Measurements from ENCODE around the gene CLTA. TPM values are rescaled to one million over a fixed set of nuclear protein-coding genes. Genes with fewer than 3 reads are reported as not detected.
A peak's percentile ranks its signal among the peaks of the same experiment; 100 is the strongest.

The CLTA gene
- total and polyA plus RNA-seq, 2 of the 8 experiments (the other 6 are each of a cell fraction or from before 2014, with no cell fraction given), result 137 to 236 TPM

- no peak overlapping the region for H3K27ac ChIP-seq (ENCODE audit: low read depth, low read length)
- no peaks in the 10 kb centered on the region for H3K9me3 ChIP-seq (ENCODE audit: insufficient read depth in 2 of 2, low read depth in 1 of 2, low read length in 1 of 2)
- no peak overlapping the region for H2BK20ac ChIP-seq (ENCODE audit: low read length)
- H3K79me2 ChIP-seq (ENCODE audit: control insufficient read depth in 1 of 2, insufficient read depth in 2 of 2, low read length in 2 of 2), result peaks cover 13 to 16% of the 10 kb centered on the region in 2 experiments
- peaks cover 7% of the 10 kb centered on the region; the same call in 1 of the 2 replicates for H3K79me1 ChIP-seq (ENCODE audit: low read depth, low read length)
- DNase-seq (ENCODE audit: low read depth in 1 of 2, low spot score in 2 of 2), result no peak
- H3K18ac ChIP-seq (ENCODE audit: extremely low read depth, low read length), result no peak overlapping the region
- H3K4me3 ChIP-seq (ENCODE audit: extremely low read depth in 1 of 4, insufficient read depth in 2 of 4, low read depth in 3 of 4, low read length in 4 of 4), result no peak overlapping the region
- no peak overlapping the region for H4K91ac ChIP-seq (replicated peaks; ENCODE audit: insufficient read length, low read length)
- peaks cover 4% of the 10 kb centered on the region for H3K23me2 ChIP-seq (ENCODE audit: low read depth, low read length)
- H3K4ac ChIP-seq (replicated peaks; ENCODE audit: insufficient read length, low read depth, low read length), result no peak overlapping the region
- H2AFZ ChIP-seq (ENCODE audit: low read length), result no peak overlapping the region; the same call in 1 of the 2 replicates
- no peak overlapping the region for H3K9ac ChIP-seq (replicated peaks in 1 of 4; ENCODE audit: extremely low read depth in 1 of 4, low read depth in 3 of 4, low read length in 3 of 4)
- POLR2A ChIA-PET (ENCODE audit: partially characterized antibody), result interaction anchor here (0.9 kb wide), 1 partner anchor 9 kb away, joined by 3 read pairs; no protein-coding TSS in a partner anchor
- no peak for FAIRE-seq
- H2BK5ac ChIP-seq (ENCODE audit: low read depth, low read length), result no peak overlapping the region
- peaks cover 7 to 8% of the 10 kb centered on the region in 2 experiments for H4K20me1 ChIP-seq (replicated peaks in 1 of 2; ENCODE audit: control insufficient read depth in 1 of 2, insufficient read depth in 2 of 2, low read length in 2 of 2)
- peaks cover 4 to 9% (median 7%) of the 10 kb centered on the region in 4 experiments; a peak in 6 of 7 replicates for H3K4me1 ChIP-seq (replicated peaks in 1 of 4; ENCODE audit: control insufficient read depth in 3 of 4, insufficient read depth in 4 of 4, low read length in 3 of 4)
- H3K36me3 ChIP-seq (ENCODE audit: control insufficient read depth in 2 of 4, insufficient read depth in 4 of 4, low read length in 3 of 4), result no peaks in the 10 kb centered on the region
- no peak overlapping the region for H4K5ac ChIP-seq (ENCODE audit: insufficient read length, low read depth, low read length)
- no peak overlapping the region for H3K4me2 ChIP-seq (ENCODE audit: insufficient read depth in 1 of 2, low read depth in 2 of 2, low read length in 2 of 2)
- no peak overlapping the region for H2BK12ac ChIP-seq (ENCODE audit: low read depth, low read length)
- H3K27me3 ChIP-seq (replicated peaks in 1 of 4; ENCODE audit: control insufficient read depth in 3 of 4, extremely low read depth in 1 of 4, insufficient read depth in 3 of 4, low read length in 3 of 4), result no peaks in the 10 kb centered on the region
- no peak overlapping the region for H4K8ac ChIP-seq (ENCODE audit: extremely low read depth, insufficient read depth, low read length)
- H2BK120ac ChIP-seq (replicated peaks; ENCODE audit: low read depth, low read length), result no peak overlapping the region
- no peak overlapping the region for H3K23ac ChIP-seq (ENCODE audit: insufficient read length)
- CTCF ChIA-PET (ENCODE audit: partially characterized antibody), result interaction anchor here (4.5 to 5.5 kb wide), 2 partner anchors 22 to 85 kb away, joined by 25 to 38 read pairs; no protein-coding TSS in a partner anchor
- H2AK5ac ChIP-seq (ENCODE audit: low read depth, low read length), result no peak overlapping the region
- no peak overlapping the region for H3K56ac ChIP-seq (replicated peaks; ENCODE audit: insufficient read length, low read depth, low read length)
- no peak overlapping the region for H3K14ac ChIP-seq (ENCODE audit: insufficient read length)
- peak overlapping the region; percentile 8; the same call in 1 of the 2 replicates for H2BK15ac ChIP-seq (ENCODE audit: low read length)
- TF ChIP-seq SP2 (IDR thresholded peaks at IDR 0.05; ENCODE audit: low read length), result no peak
- TF ChIP-seq SRF (IDR thresholded peaks at IDR 0.05; ENCODE audit: low read depth, low read length), result no peak
- no peak for TF ChIP-seq TAF7 (optimal IDR thresholded peaks at IDR 0.05; ENCODE audit: borderline replicate concordance, low read depth, low read length)
- TF ChIP-seq CEBPB (IDR thresholded peaks at IDR 0.05; ENCODE audit: low read depth, low read length), result no peak
- TF ChIP-seq RNF2 (IDR thresholded peaks at IDR 0.05; ENCODE audit: borderline replicate concordance, low read depth, low read length, missing control alignments, poor library complexity, severe bottlenecking), result no peak
- TF ChIP-seq CTBP2 (IDR thresholded peaks at IDR 0.05; ENCODE audit: borderline replicate concordance, insufficient read depth, insufficient read length, low read length), result no peak
- no peak for TF ChIP-seq POLR2AphosphoS5 (IDR thresholded peaks at IDR 0.05; ENCODE audit: low read depth, low read length)
These were observed 3.3 kb upstream of the CLTA start for GRCh38 chr9:36187414-36187813.

Measured in H1 (cell line).